ENCODE results near the gene TMEM181.

The TMEM181 gene

GRCh38 chr6:158567152-158567551 lies 7.3 kb downstream of the TMEM181 start:
- Histone ChIP-seq H3K4me3 (ENCODE audit: low read length) (no peak overlapping the region), H3K36me3 (ENCODE audit: control insufficient read depth, low read depth, low read length) (no peaks in the 10 kb centered on the region), H3K27me3 (ENCODE audit: control insufficient read depth, insufficient read depth, low read length) (no peaks in the 10 kb centered on the region), H3K27ac (ENCODE audit: low read length) (no peak overlapping the region), H3K9me3 (ENCODE audit: control insufficient read depth, low read depth, low read length) (no peaks in the 10 kb centered on the region), H3K9ac (ENCODE audit: low read length) (no peak overlapping the region), H3K4me1 (ENCODE audit: control insufficient read depth, low read depth, low read length) (peaks cover 5% of the 10 kb centered on the region)

- Histone ChIP-seq H3K27ac (ENCODE audit: low read length) (no peak overlapping the region), H3K4me1 (ENCODE audit: control insufficient read depth, low read depth, low read length) (peaks cover 5% of the 10 kb centered on the region)
Observed at GRCh38 chr6:158567871-158568401, 8.0 kb downstream of the TMEM181 start.

GRCh38 chr6:158568549-158568948 lies 8.7 kb downstream of the TMEM181 start:
- no peak overlapping the region for H3K4me3 ChIP-seq (ENCODE audit: low read length)
- no peaks in the 10 kb centered on the region for H3K27me3 ChIP-seq (ENCODE audit: control insufficient read depth, insufficient read depth, low read length)
- no peaks in the 10 kb centered on the region for H3K9me3 ChIP-seq (ENCODE audit: control insufficient read depth, low read depth, low read length)
- H3K36me3 ChIP-seq (ENCODE audit: control insufficient read depth, low read depth, low read length), result no peaks in the 10 kb centered on the region
- no peak overlapping the region for H3K9ac ChIP-seq (ENCODE audit: low read length)
- peaks cover 5% of the 10 kb centered on the region for H3K4me1 ChIP-seq (ENCODE audit: control insufficient read depth, low read depth, low read length)
- H3K27ac ChIP-seq (ENCODE audit: low read length), result no peak overlapping the region

More at GRCh38 chr6:158567871-158568401, 8.0 kb downstream of the TMEM181 start:
- no peak overlapping the region for H3K9ac ChIP-seq (ENCODE audit: low read length)
- no peaks in the 10 kb centered on the region for H3K27me3 ChIP-seq (ENCODE audit: control insufficient read depth, insufficient read depth, low read length)
- no peak overlapping the region for H3K4me3 ChIP-seq (ENCODE audit: low read length)
- H3K36me3 ChIP-seq (ENCODE audit: control insufficient read depth, low read depth, low read length), result no peaks in the 10 kb centered on the region
- no peaks in the 10 kb centered on the region for H3K9me3 ChIP-seq (ENCODE audit: control insufficient read depth, low read depth, low read length)

DNA sequence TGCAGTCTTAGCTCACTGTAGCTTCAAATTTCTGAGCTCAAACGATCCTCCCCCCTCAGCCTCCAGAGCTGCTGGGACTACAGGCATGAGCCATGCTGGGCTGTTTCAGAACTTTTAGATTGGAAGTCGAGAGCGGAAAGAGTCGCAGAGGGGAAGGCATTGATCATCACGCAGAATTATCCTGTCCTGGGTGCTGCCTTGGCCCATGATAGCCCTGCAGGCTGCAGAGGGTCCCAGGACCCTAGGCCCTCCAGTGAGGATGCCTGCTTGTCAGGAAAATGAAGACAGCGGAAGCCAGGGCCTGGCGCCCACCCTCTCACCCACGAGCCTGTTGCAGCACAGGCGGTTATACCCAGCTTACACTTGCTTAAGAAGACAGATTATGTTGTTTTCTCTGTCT lies 9.1 kb downstream of the TMEM181 start:
- no peaks in the 10 kb centered on the region for H3K27me3 ChIP-seq (ENCODE audit: control insufficient read depth, insufficient read depth, low read length)
- no peaks in the 10 kb centered on the region for H3K9me3 ChIP-seq (ENCODE audit: control insufficient read depth, low read depth, low read length)
- no peak overlapping the region for H3K9ac ChIP-seq (ENCODE audit: low read length)
- no peak overlapping the region for H3K27ac ChIP-seq (ENCODE audit: low read length)
- H3K4me3 ChIP-seq (ENCODE audit: low read length), result no peak overlapping the region
- H3K36me3 ChIP-seq (ENCODE audit: control insufficient read depth, low read depth, low read length), result no peaks in the 10 kb centered on the region
- peaks cover 5% of the 10 kb centered on the region for H3K4me1 ChIP-seq (ENCODE audit: control insufficient read depth, low read depth, low read length)

DNA sequence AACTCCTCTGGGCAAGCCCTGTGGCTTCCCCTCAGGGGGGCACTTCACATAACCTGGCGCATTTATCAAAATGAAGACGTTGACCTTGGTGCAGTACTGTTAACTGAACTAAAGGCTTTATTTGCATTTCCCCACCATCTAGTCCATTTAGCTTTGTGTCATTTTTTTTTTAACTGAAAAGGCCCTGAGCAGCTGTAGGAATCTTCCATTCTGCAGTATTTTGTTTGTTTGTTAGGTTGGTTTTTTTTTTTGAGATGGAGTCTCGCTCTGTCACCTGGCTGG lies 10.7 kb downstream of the TMEM181 start:
- Histone ChIP-seq H3K9me3 (ENCODE audit: control insufficient read depth, low read depth, low read length) (no peaks in the 10 kb centered on the region), H3K4me3 (ENCODE audit: low read length) (no peak overlapping the region), H3K27ac (ENCODE audit: low read length) (no peak overlapping the region), H3K4me1 (ENCODE audit: control insufficient read depth, low read depth, low read length) (peaks cover 5% of the 10 kb centered on the region), H3K36me3 (ENCODE audit: control insufficient read depth, low read depth, low read length) (no peaks in the 10 kb centered on the region), H3K27me3 (ENCODE audit: control insufficient read depth, insufficient read depth, low read length) (no peaks in the 10 kb centered on the region), H3K9ac (ENCODE audit: low read length) (no peak overlapping the region)

GRCh38 chr6:158571826-158572652 lies 12.1 kb downstream of the TMEM181 start:
- H3K36me3 ChIP-seq (ENCODE audit: control insufficient read depth, low read depth, low read length), result no peaks in the 10 kb centered on the region
- H3K4me3 ChIP-seq (ENCODE audit: low read length), result no peak overlapping the region
- H3K9me3 ChIP-seq (ENCODE audit: control insufficient read depth, low read depth, low read length), result no peaks in the 10 kb centered on the region
- no peak overlapping the region for H3K27ac ChIP-seq (ENCODE audit: low read length)
- no peaks in the 10 kb centered on the region for H3K27me3 ChIP-seq (ENCODE audit: control insufficient read depth, insufficient read depth, low read length)
- H3K9ac ChIP-seq (ENCODE audit: low read length), result no peak overlapping the region
- H3K4me1 ChIP-seq (ENCODE audit: control insufficient read depth, low read depth, low read length), result peaks cover 9% of the 10 kb centered on the region

GRCh38 chr6:158572653-158573541 lies 13.0 kb downstream of the TMEM181 start:
- H3K27me3 ChIP-seq (ENCODE audit: control insufficient read depth, insufficient read depth, low read length), result no peaks in the 10 kb centered on the region
- H3K9ac ChIP-seq (ENCODE audit: low read length), result no peak overlapping the region
- no peaks in the 10 kb centered on the region for H3K9me3 ChIP-seq (ENCODE audit: control insufficient read depth, low read depth, low read length)
- H3K4me3 ChIP-seq (ENCODE audit: low read length), result no peak overlapping the region
- peaks cover 9% of the 10 kb centered on the region for H3K4me1 ChIP-seq (ENCODE audit: control insufficient read depth, low read depth, low read length)
- H3K27ac ChIP-seq (ENCODE audit: low read length), result no peak overlapping the region
- H3K36me3 ChIP-seq (ENCODE audit: control insufficient read depth, low read depth, low read length), result no peaks in the 10 kb centered on the region

- H3K9ac ChIP-seq (ENCODE audit: low read length), result no peak overlapping the region
- H3K4me3 ChIP-seq (ENCODE audit: low read length), result no peak overlapping the region
- H3K9me3 ChIP-seq (ENCODE audit: control insufficient read depth, low read depth, low read length), result no peaks in the 10 kb centered on the region
- H3K4me1 ChIP-seq (ENCODE audit: control insufficient read depth, low read depth, low read length), result peaks cover 5% of the 10 kb centered on the region
- no peaks in the 10 kb centered on the region for H3K36me3 ChIP-seq (ENCODE audit: control insufficient read depth, low read depth, low read length)
- H3K27me3 ChIP-seq (ENCODE audit: control insufficient read depth, insufficient read depth, low read length), result no peaks in the 10 kb centered on the region
- no peak overlapping the region for H3K27ac ChIP-seq (ENCODE audit: low read length)
Observed at GRCh38 chr6:158573542-158573931, 13.6 kb downstream of the TMEM181 start.

DNA sequence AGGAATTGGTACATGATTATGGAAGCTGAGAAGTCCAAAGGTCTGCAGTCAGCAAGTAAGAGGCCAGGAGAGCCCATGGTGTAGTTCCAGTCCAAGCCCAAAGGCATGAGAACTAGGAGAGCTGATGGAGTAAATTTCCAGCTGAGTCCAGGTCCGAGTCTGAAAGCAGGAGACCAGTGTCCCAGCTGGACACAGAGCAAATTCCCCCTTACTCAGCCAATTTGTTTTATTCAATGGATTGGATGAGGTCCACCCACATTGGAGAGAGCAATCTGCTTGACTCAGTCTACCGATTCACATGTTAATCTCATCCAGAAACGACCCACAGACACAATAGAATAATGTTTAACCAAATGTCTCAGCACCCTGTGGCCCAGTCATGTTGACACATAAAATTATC lies 14.9 kb downstream of the TMEM181 start:
- H3K4me3 ChIP-seq (ENCODE audit: low read length), result no peak overlapping the region
- no peaks in the 10 kb centered on the region for H3K9me3 ChIP-seq (ENCODE audit: control insufficient read depth, low read depth, low read length)
- H3K4me1 ChIP-seq (ENCODE audit: control insufficient read depth, low read depth, low read length), result peaks cover 4% of the 10 kb centered on the region
- no peaks in the 10 kb centered on the region for H3K36me3 ChIP-seq (ENCODE audit: control insufficient read depth, low read depth, low read length)
- H3K27me3 ChIP-seq (ENCODE audit: control insufficient read depth, insufficient read depth, low read length), result no peaks in the 10 kb centered on the region
- H3K9ac ChIP-seq (ENCODE audit: low read length), result no peak overlapping the region
- H3K27ac ChIP-seq (ENCODE audit: low read length), result no peak overlapping the region

DNA sequence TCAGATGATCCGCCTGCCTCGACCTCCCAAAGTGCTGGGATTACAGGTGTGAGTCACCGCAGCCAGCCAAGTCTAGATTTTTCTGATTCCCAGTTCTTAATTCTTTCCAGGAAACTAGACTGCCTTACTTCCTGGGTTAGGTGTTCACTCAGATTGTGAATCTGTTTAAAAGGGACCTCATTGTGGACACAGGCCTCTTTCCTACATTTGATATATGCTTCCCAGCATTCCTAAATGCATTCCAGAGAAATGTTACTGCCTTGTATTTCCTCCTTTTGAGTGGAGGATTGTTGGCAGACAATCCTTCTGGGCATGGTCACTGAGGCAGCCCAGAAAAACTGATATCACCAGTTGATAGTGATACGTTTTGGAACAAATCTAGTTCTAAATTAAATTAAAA lies 15.7 kb downstream of the TMEM181 start:
- no peak overlapping the region for H3K27ac ChIP-seq (ENCODE audit: low read length)
- no peaks in the 10 kb centered on the region for H3K36me3 ChIP-seq (ENCODE audit: control insufficient read depth, low read depth, low read length)
- H3K9ac ChIP-seq (ENCODE audit: low read length), result no peak overlapping the region
- no peaks in the 10 kb centered on the region for H3K9me3 ChIP-seq (ENCODE audit: control insufficient read depth, low read depth, low read length)
- no peaks in the 10 kb centered on the region for H3K27me3 ChIP-seq (ENCODE audit: control insufficient read depth, insufficient read depth, low read length)
- no peak overlapping the region for H3K4me3 ChIP-seq (ENCODE audit: low read length)
- peaks cover 4% of the 10 kb centered on the region for H3K4me1 ChIP-seq (ENCODE audit: control insufficient read depth, low read depth, low read length)

DNA sequence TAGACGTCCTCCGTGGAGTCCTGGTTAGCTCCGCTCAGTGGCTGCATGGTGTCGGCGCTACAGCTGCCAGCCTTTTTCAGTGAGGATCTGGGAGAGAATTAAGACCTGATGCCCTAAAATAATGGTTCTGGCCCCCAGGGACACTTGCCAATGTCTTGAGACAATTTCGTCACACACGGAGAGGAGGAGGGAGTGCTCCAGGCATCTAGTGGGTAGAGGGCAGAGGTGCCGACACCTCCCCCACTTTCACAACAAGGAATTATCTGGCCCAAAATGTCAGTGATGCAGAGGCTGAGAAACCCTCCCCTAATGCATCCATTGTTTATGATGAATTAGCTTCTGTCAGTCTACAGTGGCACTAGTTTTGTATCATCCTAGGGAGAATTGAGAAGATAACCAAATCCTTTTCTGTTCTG lies 24.4 kb downstream of the TMEM181 start:
- H3K4me3 ChIP-seq (ENCODE audit: low read length), result no peak overlapping the region
- no peak overlapping the region for H3K9ac ChIP-seq (ENCODE audit: low read length)
- H3K9me3 ChIP-seq (ENCODE audit: control insufficient read depth, low read depth, low read length), result no peaks in the 10 kb centered on the region
- H3K36me3 ChIP-seq (ENCODE audit: control insufficient read depth, low read depth, low read length), result peaks cover 38% of the 10 kb centered on the region
- no peaks in the 10 kb centered on the region for H3K4me1 ChIP-seq (ENCODE audit: control insufficient read depth, low read depth, low read length)
- H3K27me3 ChIP-seq (ENCODE audit: control insufficient read depth, insufficient read depth, low read length), result no peaks in the 10 kb centered on the region
- H3K27ac ChIP-seq (ENCODE audit: low read length), result no peak overlapping the region
